GM13976 (cell line): ENCODE measurements around the gene PRR12.

Experiments
- DNase-seq: peaks from one replicate; pipeline ENCODE4 v3.0.0; 2012; ENCODE audit warnings: low spot score
- CTCF ChIP-seq: IDR thresholded peaks from 2 replicates; pipeline ENCODE4 v1.5.1; 2012; ENCODE audit warnings: borderline replicate concordance, mild to moderate bottlenecking; ENCODE audit not compliant: insufficient read depth; ENCODE audit errors: extremely low read depth, missing control alignments, control extremely low read depth
- in situ Hi-C: fragments of 300-500 bp; cut with MboI; formaldehyde crosslinking; loops from one replicate; pipeline ENCODE4 v1.12.0; 2022; ENCODE audit warnings: low sequenced_read_pairs, mixed read lengths, inconsistent platforms; ENCODE audit not compliant: unreplicated experiment

Gene PRR12

DNA sequence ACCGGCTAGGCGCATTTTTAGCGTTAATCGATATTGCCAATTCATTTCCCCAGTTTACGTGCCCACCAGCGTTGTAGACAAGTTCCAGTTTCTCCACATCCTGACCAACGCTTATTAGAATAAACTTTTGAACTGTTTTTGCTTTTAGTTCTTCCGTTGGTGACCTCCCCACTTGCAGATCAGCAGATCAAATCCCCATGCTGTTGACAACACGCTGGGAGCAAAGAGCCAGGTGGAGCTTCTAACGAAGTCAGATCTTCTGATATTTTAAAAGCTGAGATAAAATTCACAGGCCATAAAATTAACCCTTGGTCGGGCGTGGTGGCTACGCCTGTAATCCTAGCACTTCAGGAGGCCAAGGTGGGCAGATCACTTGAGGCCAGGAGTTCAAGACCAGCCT lies 41.9 kb upstream of the PRR12 start:
- no peak for TF ChIP-seq CTCF
- DNase-seq = no peak
- in situ Hi-C loops = no loop called here

DNA sequence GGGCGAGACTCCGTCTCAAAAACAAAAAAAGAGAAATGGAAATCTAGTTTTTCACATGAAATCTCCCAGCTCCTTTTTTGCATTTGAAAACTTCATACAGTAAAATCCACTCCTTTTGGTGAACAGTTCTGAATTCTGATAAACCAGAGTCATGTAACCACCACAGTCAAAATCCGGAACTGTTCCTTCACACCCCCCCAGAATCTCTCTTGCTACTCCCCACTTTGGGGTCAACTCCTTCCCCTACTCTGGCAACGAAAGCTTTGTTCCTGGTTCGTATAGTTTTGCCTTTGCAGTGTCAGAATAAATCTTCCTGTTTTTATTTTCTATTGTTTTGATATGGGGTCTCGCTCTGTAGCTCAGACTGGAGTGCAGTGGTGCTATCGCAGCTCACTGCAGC lies 39.5 kb upstream of the PRR12 start:
- no peak for TF ChIP-seq CTCF
- DNase-seq = no peak
- in situ Hi-C loops = no loop called here

DNA sequence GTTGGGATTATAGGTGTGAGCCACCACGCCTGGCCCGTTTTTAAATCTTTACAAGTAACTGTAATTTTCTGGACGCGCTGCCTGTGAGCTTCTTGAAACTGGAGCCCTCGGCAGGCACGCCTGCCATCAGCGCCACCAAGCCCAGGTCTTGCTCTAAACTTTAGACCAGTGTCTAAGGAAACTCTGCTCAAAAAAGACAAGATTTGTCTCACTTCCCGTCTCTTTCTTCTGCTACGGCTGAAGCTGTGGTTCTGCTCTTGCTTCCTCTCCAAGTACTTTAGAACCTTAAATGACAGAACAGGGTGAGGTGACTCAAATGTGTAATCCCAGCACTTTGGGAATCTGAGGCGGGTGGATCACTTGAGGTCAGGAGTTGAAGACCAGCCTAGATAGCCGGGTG lies 38.2 kb upstream of the PRR12 start:
- in situ Hi-C loops = no loop called here
- no peak for TF ChIP-seq CTCF
- DNase-seq = no peak

GRCh38 chr19:49553451-49554271 lies 37.3 kb upstream of the PRR12 start:
- DNase-seq = no peak
- in situ Hi-C loops = no loop called here
- TF ChIP-seq CTCF = no peak

- TF ChIP-seq CTCF = no peak
- no peak for DNase-seq
- in situ Hi-C loops = no loop called here
These were observed 36.2 kb upstream of the PRR12 start for GRCh38 chr19:49554701-49555181.

DNA sequence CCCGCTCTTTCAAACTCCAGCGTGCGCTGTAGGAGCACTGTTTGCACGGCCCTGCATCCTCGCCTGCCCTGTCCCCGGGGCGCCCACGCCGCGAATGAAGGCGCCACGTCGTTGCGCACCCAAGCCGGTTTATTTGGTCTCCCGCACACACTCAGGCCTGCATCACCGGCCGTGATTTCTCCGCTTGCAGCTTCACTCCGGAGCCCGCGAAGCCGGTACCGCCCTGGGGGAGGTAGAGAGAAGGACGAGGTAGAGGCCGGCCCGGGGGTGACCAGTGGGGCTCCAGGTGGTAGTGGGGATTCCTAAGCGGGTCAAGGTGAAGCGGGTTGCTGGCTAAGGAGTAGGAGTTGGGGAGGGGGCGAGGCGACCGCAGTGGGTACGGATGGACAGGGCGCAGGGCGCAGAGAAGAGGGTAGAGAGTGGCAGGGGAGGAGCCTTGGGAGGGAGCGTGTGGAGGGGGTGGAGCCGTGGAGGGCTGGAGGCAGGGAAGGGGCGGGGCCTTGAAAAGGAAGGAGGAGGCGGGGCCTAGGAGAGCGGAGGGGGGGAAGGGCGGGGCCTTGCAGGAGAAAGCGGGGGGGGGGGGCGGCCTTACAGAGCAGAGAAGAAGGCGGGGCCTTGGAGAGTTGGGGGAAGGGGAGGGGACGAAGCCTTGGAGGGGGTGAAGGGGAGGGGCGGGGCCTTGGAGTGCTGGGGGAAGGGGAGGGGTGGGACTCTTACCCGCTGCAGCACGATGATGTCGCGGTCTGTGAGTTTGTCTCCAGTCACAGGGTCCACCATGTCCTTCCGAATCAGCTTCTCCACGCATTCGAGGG lies 35.2 kb upstream of the PRR12 start:
- in situ Hi-C loops = no loop called here
- TF ChIP-seq CTCF = no peak
- no peak for DNase-seq
